ENCODE data around the gene VPS37B. TPM values are rescaled to one million over a fixed set of nuclear protein-coding genes. Genes with fewer than 3 reads are reported as not detected.

VPS37B gene
- total and polyA plus RNA-seq, 4 experiments from 2014 or later, result 18.8 to 23.7 (median 22.2) TPM

DNA sequence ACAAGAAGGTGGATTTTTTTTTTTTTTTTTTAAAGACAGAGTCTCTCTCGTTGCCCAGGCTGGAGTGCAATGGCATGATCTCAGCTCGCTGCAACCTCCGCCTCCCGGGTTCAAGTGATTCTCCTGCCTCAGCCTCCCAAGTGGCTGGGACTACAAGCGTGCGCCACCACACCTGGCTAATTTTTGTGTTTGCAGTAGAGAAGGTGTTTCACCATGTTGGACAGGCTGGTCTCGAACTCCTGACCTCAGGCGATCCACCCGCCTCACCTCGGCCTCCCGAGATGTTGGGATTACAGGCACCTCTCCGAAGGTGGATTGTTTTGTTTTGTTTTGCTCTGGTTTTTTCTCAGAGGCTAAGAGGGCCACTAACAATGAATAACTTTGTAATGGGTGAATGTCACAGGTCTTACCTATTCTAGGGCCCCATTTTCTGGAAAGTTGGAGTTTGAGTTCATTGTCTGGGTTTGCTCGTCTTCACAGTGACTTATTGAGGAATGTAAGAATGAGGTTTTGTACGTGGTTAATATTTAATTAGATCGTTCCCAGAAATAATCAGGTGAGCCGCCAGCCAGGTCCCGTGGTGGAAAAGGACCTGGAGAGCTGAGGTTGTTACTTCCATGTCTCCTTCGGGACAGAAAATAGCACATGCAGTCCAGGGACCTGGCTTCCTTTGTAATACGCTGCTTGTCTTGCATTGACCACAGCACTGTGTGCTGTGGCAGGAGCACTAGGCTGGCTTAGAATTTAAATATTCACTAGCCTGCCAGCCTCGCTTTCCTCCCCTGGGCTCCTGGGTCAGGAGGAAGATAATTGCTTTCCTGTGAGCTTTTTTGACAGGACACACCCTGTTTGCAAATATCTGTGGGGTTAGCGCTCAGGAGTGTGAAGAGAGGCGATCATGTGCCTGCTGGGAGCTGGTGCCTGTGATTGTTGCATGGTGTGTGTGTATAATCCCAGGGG is 58.3 kb downstream of the VPS37B start:
- H3K4me1 Mint-ChIP-seq, result peaks cover 26 to 64% (median 47%) of the 10 kb centered on the region in 4 donors
- H3K9me3 Mint-ChIP-seq, result no peaks in the 10 kb centered on the region
- H3K36me3 Mint-ChIP-seq, result peaks cover 0 to 20% of the 10 kb centered on the region in 2 donors
- CTCF ChIA-PET (ENCODE audit: partially characterized antibody), result no interaction called here
- H3K9me3 ChIP-seq (ENCODE audit: control insufficient read depth in 1 of 2, low read length in 2 of 2), result no peaks in the 10 kb centered on the region
- POLR2A ChIA-PET (ENCODE audit: partially characterized antibody), result interaction anchor here (0.7 to 3.0 kb wide), 3 partner anchors 9 to 395 kb away, joined by 3 to 13 read pairs (median 9); partner anchors contain the start of genes MPHOSPH9 and MTRFR
- peak overlapping the region; percentile 11 to 99 (median 98) for H3K4me3 Mint-ChIP-seq
- intact Hi-C loops (cut with micrococcal nuclease), result loop anchor here (2.0 to 10.0 kb wide), 3 partner anchors 23 to 400 kb away; partner anchors contain the start of gene CCDC62
- no peak for DNase-seq
- H3K4me1 ChIP-seq (ENCODE audit: insufficient read depth, low read length), result peaks cover 30% of the 10 kb centered on the region
- no peaks in the 10 kb centered on the region for H3K27me3 Mint-ChIP-seq
- peak overlapping the region; percentile 60 to 93 (median 73) for H3K27ac Mint-ChIP-seq
- H3K36me3 ChIP-seq (ENCODE audit: insufficient read depth, low read length), result no peaks in the 10 kb centered on the region
- H3K27me3 ChIP-seq (ENCODE audit: insufficient read depth, low read length), result no peaks in the 10 kb centered on the region
- H3K27ac ChIP-seq (ENCODE audit: low read depth, low read length), result no peak overlapping the region
- H3K4me3 ChIP-seq (ENCODE audit: low read length in 2 of 2), result peak overlapping the region in 1 of 2 donors; percentile 87

DNA sequence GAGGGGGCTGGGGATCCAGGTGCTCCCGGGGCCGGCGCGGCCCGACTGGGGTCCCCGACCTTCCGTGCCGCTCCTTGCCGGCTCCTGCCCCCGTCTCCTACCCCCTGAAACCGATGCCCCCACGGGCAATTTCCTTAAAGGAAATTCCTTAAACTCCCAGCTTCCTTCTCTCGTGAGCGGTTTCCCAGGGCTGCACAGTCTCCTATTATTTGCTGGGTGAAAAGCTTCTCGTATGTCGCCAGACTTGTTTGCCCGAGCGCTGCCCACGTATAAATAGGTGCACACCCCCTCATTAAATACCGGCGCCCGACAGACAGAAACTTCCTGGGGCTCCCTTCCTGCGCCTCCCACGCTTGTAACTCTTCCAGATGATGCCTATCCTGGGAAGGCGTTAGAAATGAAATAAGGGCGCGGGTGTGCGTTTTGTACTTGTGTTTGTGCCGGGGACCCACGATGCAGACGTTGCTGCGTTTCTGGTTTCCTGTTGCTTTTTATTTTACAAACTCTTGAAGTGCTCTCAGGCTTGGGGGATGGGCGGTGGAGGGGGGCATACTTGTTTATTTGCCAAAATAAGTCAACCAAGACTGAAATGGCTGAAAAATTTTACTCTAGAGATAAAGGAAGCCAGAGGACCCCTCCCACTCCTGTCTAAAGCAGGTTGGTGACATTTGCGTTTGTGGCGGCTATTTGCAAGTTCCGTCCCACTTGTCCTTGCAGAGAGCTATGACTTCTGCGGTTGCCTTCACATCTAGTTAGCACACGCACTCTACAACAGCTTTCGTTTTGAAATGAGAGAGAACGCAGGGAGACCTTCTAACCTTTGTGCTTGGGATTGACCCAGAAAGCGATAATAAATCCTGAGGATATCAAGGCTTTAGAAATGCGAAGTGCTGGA is 59.6 kb downstream of the VPS37B start:
- Mint-ChIP-seq H3K27me3 (no peaks in the 10 kb centered on the region), H3K4me3 (peak overlapping the region; percentile 93 to 99 (median 98)), H3K4me1 (peaks cover 26 to 55% (median 43%) of the 10 kb centered on the region in 4 donors), H3K27ac (peak overlapping the region; percentile 92 to 98 (median 93)), H3K36me3 (peaks cover 0 to 20% of the 10 kb centered on the region in 2 donors), H3K9me3 (no peaks in the 10 kb centered on the region)
- peak overlapping the region; percentile 79 to 87 for H3K4me3 ChIP-seq (ENCODE audit: low read length in 2 of 2)
- no peaks in the 10 kb centered on the region for H3K36me3 ChIP-seq (ENCODE audit: insufficient read depth, low read length)
- H3K4me1 ChIP-seq (ENCODE audit: insufficient read depth, low read length), result peaks cover 30% of the 10 kb centered on the region
- ChIA-PET POLR2A (ENCODE audit: partially characterized antibody) (interaction anchor here (0.5 to 3.2 kb wide), 23 partner anchors 10 to 529 kb away, joined by 3 to 13 read pairs (median 4); partner anchors contain the start of genes ABCB9, DENR, MPHOSPH9 and MTRFR), CTCF (ENCODE audit: partially characterized antibody) (interaction anchor here (1.0 to 5.7 kb wide), 3 partner anchors 22 to 43 kb away, joined by 3 to 28 read pairs (median 4); no protein-coding TSS in a partner anchor)
- H3K27me3 ChIP-seq (ENCODE audit: insufficient read depth, low read length), result no peaks in the 10 kb centered on the region
- H3K9me3 ChIP-seq (ENCODE audit: control insufficient read depth in 1 of 2, low read length in 2 of 2), result no peaks in the 10 kb centered on the region
- peak; percentile 63 to 77 (median 67) for DNase-seq
- H3K27ac ChIP-seq (ENCODE audit: low read depth, low read length), result peak overlapping the region; percentile 55
- intact Hi-C loops (cut with micrococcal nuclease), result loop anchor here (1.0 to 10.0 kb wide), 4 partner anchors 25 to 401 kb away; partner anchors contain the start of gene CCDC62

GRCh38 chr12:122835750-122836026 is 60.2 kb downstream of the VPS37B start:
- Histone ChIP-seq H3K4me1 (ENCODE audit: insufficient read depth, low read length) (peaks cover 30% of the 10 kb centered on the region), H3K9me3 (ENCODE audit: control insufficient read depth in 1 of 2, low read length in 2 of 2) (no peaks in the 10 kb centered on the region), H3K27ac (ENCODE audit: low read depth, low read length) (peak overlapping the region; percentile 55), H3K36me3 (ENCODE audit: insufficient read depth, low read length) (no peaks in the 10 kb centered on the region), H3K27me3 (ENCODE audit: insufficient read depth, low read length) (no peaks in the 10 kb centered on the region), H3K4me3 (ENCODE audit: low read length in 2 of 2) (peak overlapping the region; percentile 79 to 87)
- peaks cover 0 to 19% of the 10 kb centered on the region in 2 donors for H3K36me3 Mint-ChIP-seq
- intact Hi-C loops (cut with micrococcal nuclease), result loop anchor here (1.0 to 10.0 kb wide), 4 partner anchors 25 to 402 kb away; partner anchors contain the start of gene CCDC62
- H3K4me1 Mint-ChIP-seq, result peaks cover 26 to 55% (median 41%) of the 10 kb centered on the region in 4 donors
- H3K4me3 Mint-ChIP-seq, result peak overlapping the region in 3 of 8 donors; percentile 97 to 98 (median 98)
- no peaks in the 10 kb centered on the region for H3K27me3 Mint-ChIP-seq
- ChIA-PET POLR2A (ENCODE audit: partially characterized antibody) (interaction anchor here (0.5 to 3.2 kb wide), 20 partner anchors 9 to 529 kb away, joined by 3 to 13 read pairs (median 5); partner anchors contain the start of genes ABCB9, MPHOSPH9, MTRFR and SBNO1), CTCF (ENCODE audit: partially characterized antibody) (interaction anchor here (1.2 to 5.7 kb wide), 2 partner anchors 25 to 42 kb away, joined by 3 to 28 read pairs; no protein-coding TSS in a partner anchor)
- DNase-seq, result no peak
- H3K9me3 Mint-ChIP-seq, result no peaks in the 10 kb centered on the region
- H3K27ac Mint-ChIP-seq, result peak overlapping the region in 1 of 7 donors; percentile 92

- H3K4me1 Mint-ChIP-seq, result peaks cover 24 to 51% (median 39%) of the 10 kb centered on the region in 4 donors
Measured at GRCh38 chr12:122834921-122835749, 60.8 kb downstream of the VPS37B start, which contains the start of gene HIP1R. Gene HIP1R, plus strand, starts transcription at chr12:122835457. Its CDS starts 94 bp downstream, at chr12:122835551.

GRCh38 chr12:122834104-122834920 is 61.6 kb downstream of the VPS37B start:
- ChIA-PET CTCF (ENCODE audit: partially characterized antibody) (interaction anchor here (0.9 to 5.7 kb wide), 3 partner anchors 26 to 111 kb away, joined by 3 to 28 read pairs (median 4); no protein-coding TSS in a partner anchor), POLR2A (ENCODE audit: partially characterized antibody) (interaction anchor here (1.0 to 3.2 kb wide), 5 partner anchors 16 to 62 kb away, joined by 3 to 13 read pairs (median 4); partner anchors contain the start of gene VPS37B)
- peak in 4 of 5 donors; percentile 21 to 31 (median 26) for DNase-seq
- Histone ChIP-seq H3K9me3 (ENCODE audit: control insufficient read depth in 1 of 2, low read length in 2 of 2) (no peaks in the 10 kb centered on the region), H3K27ac (ENCODE audit: low read depth, low read length) (no peak overlapping the region), H3K36me3 (ENCODE audit: insufficient read depth, low read length) (no peaks in the 10 kb centered on the region), H3K4me1 (ENCODE audit: insufficient read depth, low read length) (peaks cover 30% of the 10 kb centered on the region), H3K4me3 (ENCODE audit: low read length in 2 of 2) (peak overlapping the region; percentile 23 to 63), H3K27me3 (ENCODE audit: insufficient read depth, low read length) (no peaks in the 10 kb centered on the region)
- Mint-ChIP-seq H3K36me3 (peaks cover 0 to 10% of the 10 kb centered on the region in 2 donors), H3K27ac (peak overlapping the region; percentile 84 to 97 (median 93)), H3K4me1 (peaks cover 24 to 45% (median 38%) of the 10 kb centered on the region in 4 donors), H3K9me3 (no peaks in the 10 kb centered on the region), H3K4me3 (peak overlapping the region; percentile 91 to 96 (median 94)), H3K27me3 (no peaks in the 10 kb centered on the region)
- intact Hi-C loops (cut with micrococcal nuclease), result loop anchor here (10.0 kb wide), 1 partner anchor 60 kb away; the partner anchor contains the start of gene CCDC62

More at GRCh38 chr12:122834921-122835749, 60.8 kb downstream of the VPS37B start, which contains the start of gene HIP1R:
- ChIA-PET CTCF (ENCODE audit: partially characterized antibody) (interaction anchor here (1.2 to 5.7 kb wide), 3 partner anchors 26 to 110 kb away, joined by 3 to 28 read pairs (median 4); no protein-coding TSS in a partner anchor), POLR2A (ENCODE audit: partially characterized antibody) (interaction anchor here (0.6 to 3.2 kb wide), 12 partner anchors 17 to 398 kb away, joined by 3 to 13 read pairs (median 5); partner anchors contain the start of genes MPHOSPH9, MTRFR and VPS37B)
- peak within 1 kb of the TSS; percentile 79 to 87 for H3K4me3 ChIP-seq (ENCODE audit: low read length in 2 of 2)
- intact Hi-C loops (cut with micrococcal nuclease), result loop anchor here (5.0 to 10.0 kb wide), 2 partner anchors 60 to 402 kb away; partner anchors contain the start of gene CCDC62
- peaks cover 30% of the 10 kb centered on the region for H3K4me1 ChIP-seq (ENCODE audit: insufficient read depth, low read length)
- H3K27ac Mint-ChIP-seq, result peak within 1 kb of the TSS; percentile 92 to 98 (median 96)
- no peaks in the 10 kb centered on the region for H3K36me3 ChIP-seq (ENCODE audit: insufficient read depth, low read length)
- DNase-seq, result peak; percentile 43 to 71 (median 47)
- H3K27me3 Mint-ChIP-seq, result no peaks in the 10 kb centered on the region
- H3K27me3 ChIP-seq (ENCODE audit: insufficient read depth, low read length), result no peaks in the 10 kb centered on the region
- no peaks in the 10 kb centered on the region for H3K9me3 Mint-ChIP-seq
- no peaks in the 10 kb centered on the region for H3K9me3 ChIP-seq (ENCODE audit: control insufficient read depth in 1 of 2, low read length in 2 of 2)
- peaks cover 0 to 13% of the 10 kb centered on the region in 2 donors for H3K36me3 Mint-ChIP-seq
- peak within 1 kb of the TSS; percentile 94 to 99 (median 98) for H3K4me3 Mint-ChIP-seq
- peak within 1 kb of the TSS; percentile 55 for H3K27ac ChIP-seq (ENCODE audit: low read depth, low read length)

Data from CD4-positive, alpha-beta memory T cell (primary cell).